Stimulated activated CD4-positive, alpha-beta T cell treated with anti-CD3 and anti-CD28 coated beads, TNF-alpha, amount 100 ng/mL, for 1 hour (primary cell): ENCODE data around the gene ARHGAP29.

Experiments used
- DNase-seq, 3 donors: peaks; one replicate each; pipeline ENCODE4 v3.0.0-alpha.2; 2020; ENCODE audit warnings: low read depth in 3 of 3, low spot score in 1 of 3

ARHGAP29 gene

DNA sequence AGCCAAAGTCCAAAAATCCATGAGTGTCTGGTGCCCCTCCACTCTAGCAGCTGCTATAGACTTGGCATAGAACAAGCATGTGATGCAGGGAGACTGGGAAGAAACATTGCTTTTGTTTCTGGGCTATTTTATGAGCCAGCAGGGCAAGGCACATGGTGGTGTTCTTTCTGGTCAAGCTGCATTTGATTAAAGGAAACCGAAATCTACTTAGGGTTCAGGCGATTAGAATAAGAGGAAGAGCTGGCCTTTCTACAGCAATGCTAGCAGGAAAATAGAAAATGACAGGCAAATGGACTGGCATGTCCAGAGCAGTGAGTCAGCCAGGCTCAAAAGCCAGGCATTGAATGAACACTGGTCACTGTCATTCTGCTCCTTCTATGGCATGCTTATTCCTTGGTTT is 28.5 kb upstream of the ARHGAP29 start:
- DNase-seq = no peak

DNA sequence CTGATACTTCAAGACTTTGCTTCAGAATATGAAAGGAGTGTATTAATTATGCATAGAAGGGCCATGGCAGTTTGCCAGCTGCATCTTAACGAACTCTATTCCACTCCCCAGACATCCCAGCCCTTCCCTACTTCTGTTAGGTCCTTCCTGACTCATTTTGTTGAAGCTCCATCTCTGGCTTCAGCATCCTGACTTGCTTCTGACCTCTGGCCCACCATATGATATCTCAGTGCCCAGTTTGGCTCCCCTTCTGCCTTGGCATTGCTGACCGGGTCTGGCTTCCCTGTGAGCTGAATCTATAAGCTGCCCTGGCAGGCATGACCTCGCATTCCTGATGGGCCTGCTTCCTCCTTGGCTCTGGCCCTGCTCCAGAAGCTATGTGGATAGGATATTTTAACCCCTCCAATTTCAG is 27.6 kb upstream of the ARHGAP29 start:
- DNase-seq = no peak

- DNase-seq = no peak
Measured at GRCh38 chr1:94260635-94261387, 23.4 kb upstream of the ARHGAP29 start.

- no peak for DNase-seq
Measured at GRCh38 chr1:94259635-94260289, 22.4 kb upstream of the ARHGAP29 start.

DNA sequence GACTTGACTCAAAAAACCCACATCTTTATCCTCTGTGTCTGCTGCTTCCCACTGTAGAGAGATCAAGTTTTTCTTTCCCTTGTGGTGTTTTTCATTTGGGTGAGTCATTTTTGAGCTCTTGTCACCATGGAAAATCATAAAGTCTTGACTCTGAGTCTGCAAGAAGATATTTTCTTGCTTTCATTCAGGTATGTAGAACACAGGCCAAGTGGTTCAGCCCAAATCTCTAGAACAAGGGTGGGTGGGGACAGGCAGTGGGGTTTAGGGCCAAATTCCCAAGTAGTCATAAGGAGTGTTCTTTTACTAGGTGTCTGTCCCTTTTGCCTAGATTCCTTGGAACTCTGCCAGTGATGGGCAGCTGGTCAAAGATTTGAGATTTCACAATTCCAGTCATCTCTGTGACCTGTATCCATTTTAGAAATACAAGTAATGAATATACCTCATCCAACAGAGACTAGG is 21.5 kb upstream of the ARHGAP29 start:
- DNase-seq = no peak

GRCh38 chr1:94257444-94257843 is 20.1 kb upstream of the ARHGAP29 start:
- no peak for DNase-seq

DNA sequence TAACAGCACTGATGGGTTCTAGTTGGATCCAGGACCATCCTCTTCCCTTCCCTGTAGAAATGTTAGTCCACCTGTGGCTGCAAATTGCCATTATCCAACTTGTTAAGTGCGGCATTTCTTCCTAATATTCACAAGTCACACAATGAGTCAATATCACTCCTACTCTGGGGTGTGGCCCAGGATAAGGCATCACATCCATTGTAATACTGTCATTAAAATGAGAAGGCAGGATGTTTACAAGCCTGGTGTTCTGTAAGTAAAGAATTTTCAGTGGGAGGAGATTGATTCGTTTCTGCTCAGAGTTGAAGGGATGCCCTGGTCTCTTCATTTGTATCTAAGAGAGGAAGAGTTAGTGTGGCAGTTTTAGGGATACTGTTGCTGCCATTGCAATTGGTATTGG is 18.1 kb upstream of the ARHGAP29 start:
- no peak for DNase-seq

DNA sequence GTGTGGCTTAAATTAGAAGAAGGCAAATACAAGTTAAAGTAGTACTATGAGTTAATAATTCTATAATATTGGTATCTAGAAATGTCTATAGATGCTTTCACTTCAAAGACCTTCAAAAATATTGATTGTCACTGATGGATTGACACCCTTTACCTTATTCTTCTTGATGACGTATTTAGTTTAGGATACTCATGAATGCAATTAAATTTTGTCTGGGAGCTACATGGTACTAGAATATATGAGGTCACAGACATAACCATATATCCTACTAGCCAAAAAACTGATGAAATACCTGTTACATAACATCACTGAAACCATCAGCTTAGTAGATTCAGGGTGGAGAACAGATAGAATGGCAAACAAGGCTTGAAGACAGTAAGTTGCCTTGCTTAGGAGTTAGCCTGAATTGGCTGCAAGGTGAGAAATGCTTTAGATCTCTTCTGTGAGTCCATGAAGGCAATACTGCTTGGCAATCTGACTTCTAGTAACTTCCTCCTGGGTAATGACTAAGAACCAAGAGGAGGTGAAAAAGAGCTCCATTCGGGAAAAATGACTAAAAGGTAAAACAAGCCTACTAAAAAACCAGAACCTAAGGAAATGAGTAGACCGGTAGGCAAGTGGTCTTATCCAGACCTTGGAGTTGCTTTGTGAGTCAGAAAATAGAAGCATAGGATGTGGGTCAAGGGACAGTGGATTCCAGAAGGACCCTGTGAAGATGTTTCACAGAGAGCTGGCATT is 16.9 kb upstream of the ARHGAP29 start:
- DNase-seq = no peak

DNA sequence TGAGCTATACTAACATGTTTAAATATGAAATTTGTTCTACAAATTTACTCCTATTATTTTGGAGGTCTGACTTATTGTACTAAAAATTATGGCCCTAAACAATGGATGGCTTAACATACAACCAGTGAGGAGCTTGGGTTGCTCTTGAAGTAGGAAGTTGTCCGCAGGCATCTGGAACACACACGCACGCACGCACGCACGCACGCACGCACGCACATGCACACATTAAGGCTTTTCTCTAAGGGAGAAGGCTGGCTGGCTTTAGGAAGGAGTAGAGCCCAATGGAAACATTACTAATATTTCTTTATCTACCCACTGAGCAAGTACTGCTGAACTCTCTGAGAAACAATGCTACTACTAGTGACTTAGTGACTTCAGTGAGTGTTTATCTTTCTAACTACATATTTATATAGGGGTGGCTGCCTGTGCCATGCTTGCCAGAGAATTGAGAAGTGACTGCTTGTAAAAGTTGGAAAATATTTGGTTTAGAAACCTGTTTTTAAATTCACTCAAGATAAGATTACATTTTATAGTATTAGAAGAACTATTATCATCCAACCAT is 16.2 kb upstream of the ARHGAP29 start:
- no peak for DNase-seq

- DNase-seq = no peak
Measured at GRCh38 chr1:94250341-94250740, 13.0 kb upstream of the ARHGAP29 start.

GRCh38 chr1:94248956-94249688 is 11.7 kb upstream of the ARHGAP29 start:
- no peak for DNase-seq

DNA sequence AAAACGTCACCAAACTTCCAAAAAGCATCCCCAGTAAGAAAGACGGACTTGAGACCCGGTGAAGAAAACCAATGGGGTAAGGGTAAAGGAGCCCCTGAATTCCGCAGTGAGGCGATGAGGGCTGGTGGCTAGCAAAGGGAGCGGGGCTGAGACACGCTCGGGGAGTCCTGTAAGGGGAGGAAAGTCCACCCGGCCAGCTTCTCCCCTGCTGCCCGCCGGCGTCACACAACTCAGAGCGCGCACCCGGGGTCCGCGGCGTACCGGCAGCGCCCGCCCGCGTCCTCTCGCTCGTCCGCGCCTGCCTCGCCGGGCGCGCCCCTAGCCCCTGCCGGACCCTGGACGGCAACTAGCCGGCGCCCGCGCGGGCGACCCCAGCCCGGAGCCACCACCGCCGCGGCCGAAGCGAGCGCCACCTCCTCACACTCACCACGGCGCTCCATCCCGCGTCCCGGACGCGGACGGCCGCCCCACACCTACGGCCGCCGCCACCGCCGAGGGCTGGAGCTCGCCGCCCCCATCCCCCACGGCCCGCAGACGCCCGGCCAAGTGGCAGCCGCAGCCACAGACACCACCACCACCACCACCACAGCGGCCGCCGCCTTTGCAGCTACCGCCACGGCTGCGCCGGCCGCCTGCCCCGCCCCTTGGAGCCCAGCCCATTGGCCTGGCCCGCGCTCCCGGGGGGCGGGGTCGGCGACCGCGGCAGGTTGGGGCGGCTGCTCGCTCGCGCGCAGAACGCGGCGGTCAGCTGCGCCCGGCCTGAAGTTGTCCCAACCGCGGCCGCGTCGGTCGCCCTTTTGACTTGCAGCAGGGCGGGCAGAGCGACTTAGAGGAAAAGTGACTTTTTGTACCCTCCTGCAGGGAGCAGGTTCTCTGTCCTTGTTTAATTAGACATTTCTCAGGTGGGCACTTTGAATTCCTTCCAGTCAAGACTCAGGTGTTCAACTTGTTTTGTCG is 10.0 kb upstream of the ARHGAP29 start:
- no peak for DNase-seq

DNA sequence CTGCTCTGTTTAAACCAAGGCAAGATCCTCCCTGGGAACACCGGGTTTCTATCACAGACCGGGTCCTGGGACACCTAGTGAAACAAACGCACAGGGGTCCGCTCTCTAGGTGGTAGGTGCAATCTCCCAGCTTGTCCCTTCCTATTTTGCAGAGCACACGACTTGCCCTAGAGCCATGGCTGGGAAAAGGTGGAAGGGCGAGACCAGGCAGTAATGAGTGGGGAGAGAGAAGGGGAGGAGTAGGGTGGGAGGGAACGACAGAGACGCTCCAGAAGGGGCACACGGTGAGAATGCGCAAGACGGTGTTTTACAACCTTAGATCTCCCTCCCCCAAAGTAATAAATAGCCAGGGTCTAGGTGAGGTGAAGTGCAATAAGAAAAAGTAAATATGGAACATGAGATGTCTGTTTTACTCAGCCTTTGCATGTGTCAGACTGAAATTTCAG is 9.3 kb upstream of the ARHGAP29 start:
- no peak for DNase-seq

GRCh38 chr1:94245747-94246438 is 8.5 kb upstream of the ARHGAP29 start:
- DNase-seq = no peak

- DNase-seq = no peak
Measured at GRCh38 chr1:94244816-94245215, 7.4 kb upstream of the ARHGAP29 start.

DNA sequence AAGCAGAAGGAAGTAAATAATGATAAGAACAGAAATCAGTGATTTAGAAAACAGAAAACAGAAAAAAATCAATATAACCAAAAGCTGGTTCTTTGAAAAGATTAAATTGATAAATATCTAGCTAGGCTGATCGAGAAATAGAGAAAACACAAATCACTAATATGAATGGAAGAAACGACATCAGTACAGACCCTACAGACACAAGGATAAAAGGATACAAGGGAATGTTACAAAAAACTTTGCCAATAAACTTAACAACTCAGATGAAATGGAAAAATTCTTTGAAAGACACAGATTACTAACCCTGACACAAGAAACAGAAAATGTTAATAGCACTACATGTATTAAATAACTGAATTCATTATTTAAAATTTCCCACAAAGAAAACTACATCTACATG is 6.3 kb upstream of the ARHGAP29 start:
- DNase-seq = no peak

DNA sequence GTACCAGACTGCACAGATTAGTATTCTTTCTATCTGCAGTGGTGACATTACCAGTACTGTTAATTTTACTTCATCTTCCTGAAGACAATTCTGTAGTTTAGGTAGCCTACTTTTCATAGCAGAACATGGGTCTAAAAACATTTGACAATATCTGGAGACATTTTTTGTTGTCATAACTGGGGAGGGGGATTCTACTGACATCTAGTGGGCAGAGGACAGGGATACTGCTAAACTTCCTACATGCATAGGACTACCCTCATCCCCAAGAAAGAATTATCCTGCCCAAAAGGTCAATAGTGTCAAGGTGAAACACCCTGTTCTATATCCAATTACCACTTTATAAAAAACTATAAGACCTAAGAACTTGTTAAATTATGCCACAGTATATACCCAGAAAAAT is 3.4 kb upstream of the ARHGAP29 start:
- no peak for DNase-seq

DNA sequence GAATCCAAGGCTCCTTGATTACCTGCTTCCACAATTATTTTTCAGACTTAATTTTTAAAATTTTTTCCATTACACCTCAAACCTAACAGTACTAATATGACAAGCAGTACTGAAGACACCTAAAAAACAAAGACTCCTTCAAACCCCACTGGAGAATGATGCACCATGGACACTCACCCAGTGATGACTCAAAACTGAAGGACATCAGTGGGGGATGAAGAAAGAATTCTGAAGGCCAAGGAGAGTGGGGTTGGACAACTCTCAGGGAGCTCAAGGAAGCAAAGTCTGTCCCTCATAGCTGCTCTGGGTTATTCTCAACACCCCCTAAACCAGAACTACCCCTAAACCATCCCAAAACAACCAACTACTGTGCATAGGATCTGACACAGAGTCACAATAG is 2.4 kb upstream of the ARHGAP29 start:
- DNase-seq = no peak

DNA sequence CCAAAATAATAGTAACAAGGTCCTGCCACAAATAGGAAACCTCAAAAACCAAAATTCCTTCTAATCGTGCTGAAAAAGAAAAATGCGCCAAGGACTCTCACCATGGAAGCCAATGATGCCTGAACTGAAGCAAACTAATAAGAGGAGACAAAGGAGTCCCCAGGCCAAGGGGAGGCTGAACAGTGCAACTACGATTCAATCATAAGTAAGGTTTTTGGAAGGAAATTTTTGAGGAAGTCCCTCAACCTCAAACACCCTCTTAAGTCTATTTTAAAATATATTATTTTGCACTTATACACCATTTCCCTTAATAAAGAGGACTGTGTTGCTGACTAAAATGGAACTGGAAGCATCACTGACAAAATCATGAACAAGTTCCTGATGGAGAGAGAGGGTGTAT is 1.7 kb upstream of the ARHGAP29 start:
- no peak for DNase-seq
